DMS153 (cell line): ENCODE measurements around the gene PHACTR2.

Experiments
- DNase-seq: peaks from one replicate; lab custom pipeline; 2025; lab: John Stamatoyannopoulos, UW

The PHACTR2 gene

DNA sequence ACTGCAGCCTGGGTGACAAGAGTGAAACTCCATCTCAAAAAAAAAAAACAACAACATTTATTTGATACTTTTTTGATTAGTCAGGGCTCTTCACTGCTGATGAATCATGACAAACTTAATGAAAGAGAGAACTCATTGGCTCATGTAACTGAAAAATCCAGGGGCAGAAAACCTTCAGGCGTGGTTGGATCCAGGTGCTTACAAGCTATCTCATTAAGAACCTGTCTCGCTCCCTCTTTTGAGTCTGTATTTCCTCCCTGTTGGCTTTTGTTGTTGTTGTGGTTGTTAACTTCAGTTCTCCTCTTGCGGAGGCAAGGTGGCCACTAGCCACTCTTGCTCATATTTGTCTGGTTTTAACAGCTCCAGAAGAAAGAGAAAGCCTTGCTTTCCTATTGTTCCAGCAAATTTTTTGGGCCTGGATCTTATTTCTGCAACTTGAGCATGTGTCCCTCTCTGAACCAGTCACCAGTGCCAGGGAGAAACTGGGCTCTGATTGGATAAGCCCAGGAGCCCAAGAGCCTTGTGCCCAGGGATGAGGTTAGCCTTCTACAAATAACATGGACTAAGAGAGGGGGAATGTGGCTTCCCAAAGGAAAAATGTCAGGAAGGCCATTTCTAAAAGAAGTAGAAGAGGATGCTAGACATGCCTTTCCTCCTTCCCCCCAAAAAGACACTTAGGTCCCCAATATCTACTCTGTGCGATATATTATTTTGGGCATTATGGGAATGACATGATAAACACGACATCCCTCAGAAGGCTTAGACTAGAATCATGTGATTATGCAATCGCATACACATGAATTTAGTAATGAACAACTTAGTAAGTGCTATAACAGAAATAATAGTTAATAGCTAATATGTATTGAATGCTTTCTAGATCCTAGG, 64.5 kb downstream of the PHACTR2 start:
- no peak for DNase-seq

DNA sequence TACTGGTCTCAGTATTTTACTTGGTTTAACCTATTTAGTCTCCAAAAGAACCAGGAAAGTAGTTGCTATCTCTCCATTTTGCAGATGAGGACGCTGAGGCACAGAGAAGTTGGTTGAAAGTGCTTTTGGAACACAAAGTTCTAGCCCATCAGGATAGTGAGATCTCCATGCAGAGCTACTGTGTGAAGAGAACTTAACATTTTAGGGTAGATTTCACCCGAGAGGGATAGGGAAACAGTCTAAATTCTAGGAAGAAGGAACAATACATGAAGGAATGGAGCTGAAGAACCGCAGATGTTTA, 65.1 kb downstream of the PHACTR2 start:
- no peak for DNase-seq

DNA sequence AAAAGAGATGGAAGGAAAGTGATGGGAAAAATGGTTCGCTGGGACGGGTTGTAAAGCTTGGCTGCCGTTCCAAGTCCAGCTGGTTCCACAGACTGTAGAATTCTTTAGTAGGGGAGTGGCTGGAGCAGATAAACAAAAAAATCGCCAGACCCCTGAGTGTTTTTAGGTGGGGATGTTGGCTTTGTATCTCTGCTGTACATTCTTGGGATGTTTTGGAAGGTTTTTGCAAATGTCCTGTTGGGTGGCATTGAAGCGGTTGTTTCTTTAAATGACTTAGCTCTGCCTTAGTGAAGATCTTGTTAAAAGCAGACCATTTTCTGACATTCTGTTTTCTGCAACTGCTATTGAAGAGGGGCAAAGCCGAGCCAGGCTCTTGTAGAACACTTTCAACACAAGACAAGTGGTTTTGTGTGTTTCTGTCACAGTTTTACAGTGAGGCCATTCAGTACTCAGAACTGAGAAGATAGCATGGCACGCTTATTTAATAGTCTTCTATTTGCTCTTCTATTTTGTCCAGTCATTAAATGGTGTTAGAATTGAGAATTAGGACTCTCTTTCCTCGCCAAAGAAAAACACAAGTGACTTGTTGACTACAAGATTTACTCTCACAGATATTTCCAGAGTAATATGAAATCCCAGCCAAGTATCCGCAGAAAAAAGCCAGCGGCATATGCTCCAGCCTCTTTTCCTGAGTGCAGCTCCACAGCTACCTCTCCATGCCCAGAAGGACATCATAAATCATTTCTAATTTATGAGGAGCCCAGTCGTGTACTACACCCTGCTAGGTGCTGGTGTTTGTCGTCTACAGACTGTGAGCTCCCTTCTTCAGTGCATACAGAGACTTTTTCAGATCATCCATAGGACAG, 65.8 kb downstream of the PHACTR2 start:
- DNase-seq = peak; percentile 64

DNA sequence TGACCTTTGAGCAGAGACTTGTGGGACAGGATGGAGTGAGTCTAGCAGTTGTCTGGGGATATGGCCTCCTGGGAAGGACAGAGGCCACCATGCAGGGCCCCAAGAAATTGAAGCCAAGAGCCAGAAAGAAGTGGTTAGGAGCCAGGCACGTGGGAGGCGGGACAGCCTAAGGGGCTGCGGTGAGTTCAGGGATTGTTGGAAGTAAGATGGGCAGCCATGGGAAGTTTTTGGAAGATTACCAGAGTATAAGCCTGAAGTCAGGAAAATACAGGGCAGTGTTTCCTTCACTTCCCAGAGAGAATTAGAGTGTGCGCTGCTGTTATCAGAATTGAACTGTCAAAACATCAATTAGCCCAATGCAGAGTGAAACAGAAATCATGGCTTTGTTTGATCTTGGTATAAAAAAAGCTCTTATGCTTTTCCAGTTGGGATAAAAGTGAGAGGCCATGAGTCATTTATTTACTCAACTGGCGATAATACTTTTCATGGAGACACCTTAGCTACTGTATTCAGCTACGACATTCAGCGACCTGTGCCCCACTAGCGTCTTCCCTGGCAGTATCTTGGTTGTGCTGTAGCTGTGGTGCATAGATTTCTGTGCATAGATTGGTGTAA, 66.9 kb downstream of the PHACTR2 start:
- peak; percentile 31 for DNase-seq

DNA sequence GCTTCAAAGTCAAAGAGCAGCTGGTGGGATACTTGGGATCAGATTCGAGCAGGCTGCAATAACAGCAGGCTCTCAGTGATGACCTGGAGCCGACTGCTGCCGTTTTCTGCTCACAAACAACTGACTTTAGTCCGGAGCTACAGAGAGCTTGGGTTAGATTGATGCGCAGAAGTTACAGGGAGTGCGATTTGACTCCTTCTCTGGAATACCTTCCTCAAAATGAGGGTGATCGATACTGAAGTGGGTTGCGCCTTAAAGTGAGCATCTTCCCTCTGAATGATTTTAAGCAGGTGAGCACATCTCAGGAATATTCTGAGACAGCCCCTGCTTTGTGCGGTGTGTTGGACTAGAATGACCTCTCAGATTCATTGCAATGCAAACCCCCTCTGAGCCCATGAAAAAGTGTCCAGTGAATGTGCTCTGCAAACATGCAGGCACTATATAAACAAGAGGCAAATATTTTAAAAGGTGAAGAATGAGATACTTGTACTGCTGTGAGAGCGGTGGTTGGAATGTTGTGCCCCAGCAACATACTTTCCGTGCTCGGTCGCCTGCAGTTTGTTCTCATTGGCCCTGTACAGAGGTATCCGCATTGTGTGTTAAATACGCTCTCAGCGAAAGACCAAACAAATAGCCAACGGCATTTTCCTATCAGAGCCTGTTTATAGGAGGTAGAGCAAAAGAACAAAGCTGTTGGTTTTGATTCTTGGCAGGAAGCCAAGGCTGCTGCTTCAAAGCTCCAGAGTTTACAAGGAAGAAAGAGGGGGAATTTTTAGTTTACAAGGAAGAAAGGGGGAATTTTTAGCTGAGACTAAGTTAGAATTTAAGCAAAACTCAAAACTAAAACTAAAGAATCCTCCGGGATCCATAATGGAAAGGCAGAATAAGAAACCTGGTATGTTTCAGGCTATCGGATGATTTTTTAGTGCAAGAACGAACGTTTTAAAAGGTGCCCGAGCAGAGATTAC, 67.7 kb downstream of the PHACTR2 start:
- peak; percentile 90 for DNase-seq

DNA sequence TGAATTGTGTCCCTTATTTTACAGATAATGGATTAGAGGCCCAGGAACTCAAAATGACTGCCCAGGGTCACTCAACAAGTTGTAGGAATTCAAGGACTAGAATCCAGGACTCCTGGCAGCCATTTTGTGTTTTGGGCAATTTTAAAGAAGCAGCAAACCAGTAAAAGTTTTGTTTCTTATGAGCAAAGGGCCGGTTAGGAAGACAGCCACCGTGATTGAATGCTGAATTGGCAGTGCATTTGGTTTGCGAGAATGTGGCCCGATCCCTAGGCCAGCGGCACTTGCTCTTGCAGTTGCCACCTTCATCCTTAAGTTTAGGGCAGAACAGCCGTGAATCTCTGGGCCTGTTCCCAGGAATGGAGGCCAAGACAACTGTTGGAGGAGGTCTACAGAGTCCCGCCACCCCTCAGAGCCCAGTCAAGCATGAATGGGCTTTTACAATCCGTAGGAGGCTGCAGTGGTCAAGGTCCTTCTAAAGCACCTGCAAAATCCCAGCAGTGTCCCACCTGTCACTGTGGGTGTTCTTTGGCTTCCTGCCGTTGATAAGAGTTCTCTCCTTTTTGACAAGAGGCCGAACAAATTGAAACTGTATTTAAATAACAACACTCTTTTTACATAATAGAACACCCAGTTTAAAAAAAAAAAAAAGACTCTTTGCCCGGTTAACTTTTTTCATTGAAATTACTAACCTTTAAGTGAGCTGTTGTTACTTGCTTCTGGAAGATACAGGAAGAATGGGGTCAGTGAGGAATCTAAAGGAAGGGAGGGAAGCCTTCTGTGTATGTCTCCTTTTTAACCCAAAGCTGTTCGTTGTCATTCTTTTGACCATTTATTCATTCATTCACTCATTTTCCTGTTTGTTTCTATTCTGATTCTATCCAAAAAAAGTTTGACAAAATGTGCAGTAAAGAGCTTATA, 68.7 kb downstream of the PHACTR2 start:
- no peak for DNase-seq

DNA sequence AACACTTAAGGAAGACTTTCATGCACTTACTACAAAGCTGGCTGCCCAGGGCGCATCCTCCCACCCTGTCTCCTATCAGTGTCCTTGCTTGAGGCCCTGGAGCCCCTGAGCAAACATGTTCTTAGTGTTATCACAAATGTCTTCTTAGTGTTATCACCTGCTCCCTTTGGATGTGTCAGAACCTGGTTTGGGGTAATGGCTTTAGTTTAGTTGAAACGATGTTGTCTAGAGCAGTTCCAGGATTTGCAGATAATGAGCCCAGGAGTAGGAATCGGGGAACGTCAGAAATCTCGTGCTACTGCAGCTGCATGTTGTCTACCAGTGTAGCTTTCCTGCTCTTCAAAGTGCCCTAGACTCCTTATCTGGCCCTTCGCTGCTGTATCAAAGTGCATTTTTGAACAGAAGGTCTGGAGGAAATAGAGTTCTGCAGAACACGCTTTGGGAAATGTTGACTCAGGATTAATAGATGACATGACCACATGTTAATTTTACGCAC, 69.6 kb downstream of the PHACTR2 start:
- DNase-seq = no peak

DNA sequence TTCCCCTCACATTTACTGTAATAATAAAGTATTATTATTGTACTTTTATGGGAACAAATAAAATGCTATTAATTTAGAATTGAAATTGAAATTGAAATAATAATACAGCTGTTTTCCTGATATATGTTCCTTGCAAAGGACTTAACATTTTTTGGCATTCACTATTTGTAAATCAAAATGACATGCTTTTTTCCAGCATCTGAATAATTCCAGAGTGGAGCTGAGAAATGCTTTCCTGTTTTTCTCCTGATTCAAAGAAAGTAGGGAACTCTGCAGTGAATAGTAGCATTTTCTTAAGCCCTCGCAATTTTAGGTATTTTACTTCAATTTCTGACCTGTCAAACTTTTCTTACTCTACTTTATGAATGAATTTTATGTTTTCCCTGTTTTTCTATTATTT, 72.1 kb downstream of the PHACTR2 start:
- DNase-seq = no peak

DNA sequence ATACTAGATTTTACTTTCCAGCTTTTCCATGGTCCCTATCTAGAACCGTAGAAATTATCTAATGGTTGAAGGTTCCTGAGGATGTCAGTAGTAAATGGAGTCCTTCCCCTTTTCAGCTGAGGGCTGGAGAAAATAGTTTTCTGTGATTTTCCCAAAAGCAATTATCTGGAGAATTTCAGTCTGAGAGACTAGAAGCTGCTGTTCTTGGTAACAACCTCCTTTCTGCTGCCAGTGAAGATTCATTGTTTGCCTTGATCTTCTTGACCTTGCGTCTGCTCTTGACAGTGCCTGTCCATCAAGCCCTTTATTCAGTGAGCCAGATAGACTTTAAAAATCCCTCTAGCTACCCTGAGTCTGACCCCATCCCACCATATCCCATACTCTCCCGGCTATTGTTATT, 73.1 kb downstream of the PHACTR2 start:
- no peak for DNase-seq

DNA sequence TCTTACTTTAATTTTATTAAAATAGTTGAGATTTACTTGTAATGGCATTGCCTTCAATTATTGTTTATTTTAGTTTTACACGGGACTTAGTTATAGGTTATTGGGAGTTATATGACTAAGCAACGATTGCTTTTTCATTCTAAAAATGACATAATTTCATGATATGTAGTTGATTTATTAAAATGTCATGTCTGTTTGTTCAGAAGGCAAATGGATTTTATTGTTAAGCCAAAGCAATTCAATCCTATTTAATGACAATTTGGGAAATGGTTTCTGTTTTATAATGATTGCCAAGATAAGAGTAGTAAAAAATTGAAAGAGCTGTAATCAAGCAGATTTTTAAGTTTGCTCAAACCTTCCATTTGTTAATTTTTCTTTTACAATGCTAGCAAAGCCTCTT, 74.7 kb downstream of the PHACTR2 start:
- no peak for DNase-seq

DNA sequence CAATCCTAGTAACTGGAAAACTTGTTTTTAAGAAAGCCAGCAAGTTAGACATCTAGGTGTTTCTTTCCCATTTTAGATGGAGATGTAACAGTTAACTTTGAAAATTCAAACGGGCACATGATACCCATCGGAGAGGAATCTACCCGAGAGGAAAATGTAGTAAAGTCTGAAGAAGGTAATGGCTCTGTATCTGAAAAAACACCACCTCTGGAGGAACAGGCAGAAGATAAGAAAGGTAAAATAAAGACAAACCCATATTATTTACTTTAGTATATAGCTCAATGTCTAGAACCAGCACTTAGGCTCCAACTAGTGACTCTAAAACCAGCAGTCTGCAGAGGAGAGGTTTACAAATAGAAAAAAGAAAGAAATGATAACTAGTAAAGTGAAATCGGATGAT, 75.9 kb downstream of the PHACTR2 start:
- no peak for DNase-seq

DNA sequence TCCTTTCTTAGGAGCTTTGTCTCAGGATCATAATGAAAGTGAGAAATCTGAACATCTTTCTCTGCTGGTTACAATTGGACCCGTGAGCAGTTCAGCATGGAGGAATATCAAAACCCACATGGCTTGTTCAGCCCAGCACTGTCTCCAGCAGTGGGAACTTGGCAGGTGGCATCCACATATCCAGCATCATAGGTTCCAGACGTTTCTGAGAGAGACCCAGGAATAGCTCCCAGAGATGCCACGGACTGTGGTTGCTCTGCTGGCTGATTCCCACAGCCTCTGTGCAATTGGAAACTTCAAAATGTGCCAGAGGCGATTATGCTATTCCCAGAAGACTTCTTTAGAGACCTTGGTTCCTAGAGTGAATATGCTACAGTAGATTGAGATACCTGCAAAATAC, 76.4 kb downstream of the PHACTR2 start:
- no peak for DNase-seq

DNA sequence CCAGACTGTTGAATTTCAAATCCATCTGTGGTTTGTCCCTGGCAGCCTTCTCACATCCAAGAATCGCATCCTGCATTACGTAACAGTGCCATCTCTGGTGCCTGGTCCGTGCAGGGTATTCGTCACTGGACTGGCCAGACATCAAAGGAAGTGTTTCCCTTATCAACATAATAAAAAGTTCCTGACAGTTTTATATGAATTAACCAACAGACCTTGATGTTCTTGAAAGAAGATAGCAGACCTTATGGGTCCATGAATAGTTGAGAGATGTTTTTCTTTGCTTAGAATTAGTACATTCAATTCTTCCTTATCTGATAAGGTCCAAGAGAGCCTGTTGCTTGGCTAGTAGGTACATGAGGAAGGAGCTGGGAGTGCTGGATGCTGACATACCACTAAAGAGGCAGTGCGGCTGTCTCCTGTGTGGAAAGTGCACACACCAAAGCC, 77.6 kb downstream of the PHACTR2 start:
- DNase-seq = no peak

DNA sequence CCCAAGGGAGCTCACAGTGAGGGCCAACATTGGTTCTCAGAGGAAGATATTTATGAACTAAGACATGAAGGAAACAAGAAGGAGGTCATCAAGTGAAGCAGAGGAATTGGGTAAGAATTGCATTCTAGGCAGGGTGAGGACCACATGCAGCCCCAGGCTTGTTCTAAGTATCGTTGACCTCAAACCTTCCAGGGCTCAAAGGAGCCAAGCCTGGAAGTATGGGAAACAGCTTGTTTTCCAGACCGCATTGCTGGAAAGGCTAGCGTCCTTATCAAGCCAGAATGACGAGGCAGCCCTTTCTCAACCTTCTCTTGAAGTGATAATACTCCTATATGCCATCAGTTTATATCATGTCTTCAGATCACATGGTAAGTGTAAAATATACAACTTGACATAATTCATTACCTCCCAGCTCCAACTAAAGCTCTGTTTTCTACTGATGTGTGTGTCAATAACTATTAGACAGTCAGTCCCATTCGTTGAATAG, 79.6 kb downstream of the PHACTR2 start:
- DNase-seq = no peak

DNA sequence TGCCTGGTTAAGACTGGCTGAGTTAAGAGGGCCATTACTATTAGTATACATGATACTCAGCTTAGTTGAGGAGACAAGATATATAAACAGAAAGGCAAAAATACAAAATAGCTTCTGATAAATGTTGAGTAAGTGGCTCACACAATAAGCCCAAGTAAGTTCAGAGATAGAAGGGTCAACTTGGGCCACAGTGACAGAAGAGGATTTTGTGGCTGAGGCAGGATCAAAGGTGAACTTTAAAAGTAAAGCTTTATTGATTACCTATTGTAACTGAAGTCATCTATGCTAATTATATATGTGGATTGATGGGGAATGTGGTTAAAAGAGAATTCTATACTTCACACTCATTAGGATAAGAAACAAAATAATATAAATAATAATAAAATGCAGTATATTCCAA, 80.8 kb downstream of the PHACTR2 start:
- DNase-seq = no peak

DNA sequence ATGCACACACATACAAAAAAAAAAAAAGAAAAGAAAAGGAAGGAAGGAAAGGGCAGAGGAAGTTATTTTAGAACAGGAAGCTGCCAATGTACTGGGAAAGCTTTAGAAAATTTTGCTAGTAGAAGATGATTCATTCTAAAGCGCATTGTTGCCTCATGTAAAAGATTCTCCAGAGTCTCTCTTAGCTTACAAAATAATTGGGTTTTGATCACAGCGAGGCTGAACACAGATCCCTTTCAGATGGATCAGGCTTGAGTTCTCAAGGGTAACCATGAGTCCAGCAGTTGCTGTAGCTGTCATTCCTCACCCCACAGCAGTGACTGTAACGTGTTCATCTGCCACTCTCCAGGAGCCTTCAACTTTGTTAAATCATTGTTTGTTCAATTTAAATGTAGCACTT, 81.9 kb downstream of the PHACTR2 start:
- no peak for DNase-seq

DNA sequence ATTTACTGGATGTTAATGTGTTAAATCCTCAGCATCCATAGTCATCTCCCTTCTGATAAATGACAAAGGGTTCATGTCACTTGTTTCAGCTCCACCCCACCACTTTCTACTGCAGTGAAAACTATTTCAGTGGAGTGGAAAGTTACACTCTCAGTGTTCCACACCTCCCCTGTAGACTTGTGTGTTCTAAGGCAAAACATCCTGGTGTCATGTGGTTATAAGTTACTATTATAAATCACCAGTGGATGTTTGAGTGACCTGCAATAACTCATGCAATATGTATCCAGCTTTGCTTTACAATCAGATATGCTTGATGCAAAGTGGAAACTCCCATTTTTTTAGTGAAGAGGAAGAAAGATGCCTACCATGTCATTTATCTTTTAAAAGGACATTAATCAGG, 83.3 kb downstream of the PHACTR2 start:
- DNase-seq = no peak

DNA sequence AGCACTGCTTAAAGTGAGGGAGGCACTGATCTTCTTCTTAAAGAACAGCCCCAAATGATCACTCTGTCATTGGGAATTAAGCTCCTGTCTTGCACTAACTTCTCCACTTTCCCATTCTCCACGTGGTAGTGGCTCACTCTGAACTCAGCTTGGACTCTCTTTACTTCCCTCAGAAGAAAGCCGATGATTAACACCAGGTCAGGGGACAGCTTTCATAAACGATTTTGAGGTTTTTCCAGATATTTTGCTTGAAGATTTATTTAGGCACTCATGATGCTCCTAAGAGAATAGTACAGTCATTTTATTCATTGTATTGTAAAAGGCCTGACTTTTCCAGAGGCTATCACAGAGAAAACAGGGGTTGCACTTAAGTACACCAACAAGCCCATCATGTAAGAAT, 84.4 kb downstream of the PHACTR2 start:
- DNase-seq = no peak

DNA sequence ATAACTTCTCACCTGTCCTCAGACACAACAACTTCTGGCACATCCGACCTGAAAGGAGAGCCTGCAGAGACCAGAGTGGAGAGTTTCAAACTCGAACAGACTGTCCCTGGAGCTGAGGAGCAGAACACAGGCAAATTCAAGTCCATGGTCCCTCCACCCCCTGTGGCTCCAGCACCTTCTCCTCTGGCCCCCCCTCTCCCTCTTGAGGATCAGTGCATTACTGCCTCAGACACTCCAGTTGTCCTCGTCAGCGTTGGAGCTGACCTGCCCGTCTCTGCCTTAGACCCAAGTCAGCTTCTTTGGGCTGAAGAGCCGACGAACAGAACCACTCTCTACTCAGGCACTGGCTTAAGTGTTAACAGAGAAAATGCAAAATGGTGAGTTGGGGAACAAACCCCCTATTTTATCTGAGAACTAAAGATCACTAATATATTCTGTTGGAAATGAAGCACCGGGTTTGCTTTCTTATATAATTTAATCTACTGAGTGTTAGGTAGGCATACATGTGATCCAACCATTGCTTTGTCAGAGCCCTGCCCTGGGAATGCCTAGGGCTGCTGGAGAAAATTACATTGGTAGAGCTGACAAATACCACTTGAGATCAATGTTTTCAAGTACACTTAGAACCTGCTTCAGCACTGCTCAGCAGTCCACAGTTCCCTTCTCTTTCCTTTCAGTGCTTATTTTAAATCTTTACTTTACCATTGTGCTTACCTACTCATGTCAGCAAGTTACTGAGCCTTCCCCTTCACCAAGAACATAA, 87.8 kb downstream of the PHACTR2 start:
- no peak for DNase-seq

DNA sequence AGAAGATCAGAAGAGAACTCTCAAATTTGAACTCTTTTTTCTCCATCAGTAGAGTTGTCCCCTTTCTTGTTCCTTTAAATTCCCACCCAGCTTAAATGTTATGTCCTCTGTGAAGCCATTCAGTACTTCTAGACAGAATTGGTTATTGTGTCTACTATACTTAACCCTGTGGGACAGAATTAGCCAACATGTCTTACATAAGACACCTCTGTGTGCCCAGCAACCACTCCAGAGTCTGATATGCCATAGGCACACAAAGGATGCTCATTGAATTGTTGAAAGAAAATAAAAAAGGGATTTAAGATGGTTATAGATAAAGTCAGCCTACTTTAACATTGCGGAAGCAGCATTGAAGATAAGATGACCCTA, 88.4 kb downstream of the PHACTR2 start:
- DNase-seq = no peak
